Measurements from ENCODE around the gene PTPRG. TPM values are rescaled to one million over a fixed set of nuclear protein-coding genes. Genes with fewer than 3 reads are reported as not detected.

PTPRG gene
- total RNA-seq, 1 experiment from 2014 or later: 32.1 TPM

DNA sequence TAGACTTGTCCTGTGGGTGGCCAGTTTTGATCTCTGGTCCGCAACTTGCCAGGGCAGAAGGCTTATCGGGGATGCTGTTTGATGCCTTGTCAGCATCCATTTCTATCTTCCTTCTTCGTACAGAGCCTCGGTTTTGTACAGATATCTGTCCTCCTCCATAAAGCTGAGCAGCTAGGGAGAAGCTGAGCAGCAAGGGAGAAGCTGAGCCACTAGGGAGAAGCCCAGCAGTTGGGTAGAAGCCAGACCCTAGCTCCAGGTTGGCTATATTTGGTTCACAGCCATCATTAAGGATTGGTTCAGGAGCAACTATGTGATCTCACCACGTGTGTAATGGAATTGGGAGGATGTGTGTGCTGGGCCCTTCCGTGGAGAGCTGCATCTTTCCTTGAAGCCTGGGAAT is 46.7 kb downstream of the PTPRG start:
- DNase-seq (ENCODE audit: low read depth, low spot score): no peak
- peaks cover 0 to 6% of the 10 kb centered on the region in 2 experiments; a peak in 1 of 4 replicates for H3K4me1 ChIP-seq (ENCODE audit: control insufficient read depth in 1 of 2, insufficient read depth in 2 of 2, low read length in 2 of 2)
- H4K20me1 ChIP-seq (ENCODE audit: insufficient read depth): no peaks in the 10 kb centered on the region
- H3K79me2 ChIP-seq (ENCODE audit: insufficient read depth, low read length): no peaks in the 10 kb centered on the region; the same call in 1 of the 2 replicates
- RAD21 ChIA-PET (ENCODE audit: low non-redundant PET in 1 of 2, low total read pairs in 2 of 2, uncharacterized antibody in 2 of 2, unreplicated experiment in 2 of 2): no interaction called here
- no peaks in the 10 kb centered on the region for H3K36me3 ChIP-seq (ENCODE audit: control insufficient read depth in 1 of 2, insufficient read depth in 2 of 2, low read length in 2 of 2)
- no peaks in the 10 kb centered on the region for H3K9me2 ChIP-seq (ENCODE audit: insufficient read depth)
- POLR2A ChIA-PET: no interaction called here
- H3K27ac ChIP-seq (ENCODE audit: low read depth, low read length): no peak overlapping the region
- no peak overlapping the region for H3K9ac ChIP-seq (ENCODE audit: low read length)
- no peaks in the 10 kb centered on the region for H3K9me3 ChIP-seq (ENCODE audit: control insufficient read depth in 1 of 2, insufficient read depth in 1 of 2, low read depth in 1 of 2, low read length in 2 of 2)
- H3K4me3 ChIP-seq (replicated peaks in 1 of 2; ENCODE audit: low read depth in 1 of 2, low read length in 2 of 2): no peak overlapping the region
- intact Hi-C loops (cut with micrococcal nuclease): no loop called here
- BruUV-seq (replicated peaks): no TSS peak
- H3K27me3 ChIP-seq (ENCODE audit: insufficient read depth, low read length): no peaks in the 10 kb centered on the region
- no peak for ATAC-seq
- CTCF ChIA-PET: no interaction called here
- no peak overlapping the region for H3K4me2 ChIP-seq (ENCODE audit: low read length)
- TF ChIP-seq, protein P1, sequence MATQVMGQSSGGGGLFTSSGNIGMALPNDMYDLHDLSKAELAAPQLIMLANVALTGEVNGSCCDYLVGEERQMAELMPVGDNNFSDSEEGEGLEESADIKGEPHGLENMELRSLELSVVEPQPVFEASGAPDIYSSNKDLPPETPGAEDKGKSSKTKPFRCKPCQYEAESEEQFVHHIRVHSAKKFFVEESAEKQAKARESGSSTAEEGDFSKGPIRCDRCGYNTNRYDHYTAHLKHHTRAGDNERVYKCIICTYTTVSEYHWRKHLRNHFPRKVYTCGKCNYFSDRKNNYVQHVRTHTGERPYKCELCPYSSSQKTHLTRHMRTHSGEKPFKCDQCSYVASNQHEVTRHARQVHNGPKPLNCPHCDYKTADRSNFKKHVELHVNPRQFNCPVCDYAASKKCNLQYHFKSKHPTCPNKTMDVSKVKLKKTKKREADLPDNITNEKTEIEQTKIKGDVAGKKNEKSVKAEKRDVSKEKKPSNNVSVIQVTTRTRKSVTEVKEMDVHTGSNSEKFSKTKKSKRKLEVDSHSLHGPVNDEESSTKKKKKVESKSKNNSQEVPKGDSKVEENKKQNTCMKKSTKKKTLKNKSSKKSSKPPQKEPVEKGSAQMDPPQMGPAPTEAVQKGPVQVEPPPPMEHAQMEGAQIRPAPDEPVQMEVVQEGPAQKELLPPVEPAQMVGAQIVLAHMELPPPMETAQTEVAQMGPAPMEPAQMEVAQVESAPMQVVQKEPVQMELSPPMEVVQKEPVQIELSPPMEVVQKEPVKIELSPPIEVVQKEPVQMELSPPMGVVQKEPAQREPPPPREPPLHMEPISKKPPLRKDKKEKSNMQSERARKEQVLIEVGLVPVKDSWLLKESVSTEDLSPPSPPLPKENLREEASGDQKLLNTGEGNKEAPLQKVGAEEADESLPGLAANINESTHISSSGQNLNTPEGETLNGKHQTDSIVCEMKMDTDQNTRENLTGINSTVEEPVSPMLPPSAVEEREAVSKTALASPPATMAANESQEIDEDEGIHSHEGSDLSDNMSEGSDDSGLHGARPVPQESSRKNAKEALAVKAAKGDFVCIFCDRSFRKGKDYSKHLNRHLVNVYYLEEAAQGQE (IDR thresholded peaks at IDR 0.05; ENCODE audit: low read depth): no peak
- no peak for TF ChIP-seq RAD21 (IDR thresholded peaks at IDR 0.05; ENCODE audit: low read depth)
- TF ChIP-seq FOSL1 (IDR thresholded peaks at IDR 0.05; ENCODE audit: low read depth): no peak
- no peak for TF ChIP-seq YY1 (IDR thresholded peaks at IDR 0.05; ENCODE audit: extremely low read depth, insufficient replicate concordance, low read depth, low read length)
- TF ChIP-seq SP1 (IDR thresholded peaks at IDR 0.05; ENCODE audit: low read depth): no peak
- no peak for TF ChIP-seq TCF7L2 (IDR thresholded peaks at IDR 0.05; ENCODE audit: borderline replicate concordance, extremely low read depth, insufficient read depth, insufficient read length)
- no peak for TF ChIP-seq POLR2A (IDR thresholded peaks at IDR 0.05; ENCODE audit: borderline replicate concordance, extremely low read depth, insufficient read depth, insufficient read length)
- no peak for TF ChIP-seq CEBPB (IDR thresholded peaks at IDR 0.05; ENCODE audit: low read depth)
- no peak for TF ChIP-seq EZH2phosphoT487 (IDR thresholded peaks at IDR 0.05; ENCODE audit: borderline replicate concordance)
- no peak for TF ChIP-seq SRF (IDR thresholded peaks at IDR 0.05; ENCODE audit: low read depth)
- no peak for TF ChIP-seq POLR2AphosphoS5 (IDR thresholded peaks at IDR 0.05; ENCODE audit: low read depth, low read length)
- TF ChIP-seq CBX3 (IDR thresholded peaks at IDR 0.05; ENCODE audit: low read depth): no peak
- TF ChIP-seq JUND (IDR thresholded peaks at IDR 0.05): no peak
- TF ChIP-seq ZFX (IDR thresholded peaks at IDR 0.05): no peak
- TF ChIP-seq EGR1 (IDR thresholded peaks at IDR 0.05; ENCODE audit: low read depth): no peak
- TF ChIP-seq SIN3A (IDR thresholded peaks at IDR 0.05; ENCODE audit: low read depth): no peak
- TF ChIP-seq ELF1 (IDR thresholded peaks at IDR 0.05; ENCODE audit: borderline replicate concordance, low read depth): no peak
- TF ChIP-seq EZH2 (IDR thresholded peaks at IDR 0.05): no peak
- no peak for TF ChIP-seq ZNF274 (IDR thresholded peaks at IDR 0.05; ENCODE audit: low read depth, low read length)
- TF ChIP-seq, protein P2, sequence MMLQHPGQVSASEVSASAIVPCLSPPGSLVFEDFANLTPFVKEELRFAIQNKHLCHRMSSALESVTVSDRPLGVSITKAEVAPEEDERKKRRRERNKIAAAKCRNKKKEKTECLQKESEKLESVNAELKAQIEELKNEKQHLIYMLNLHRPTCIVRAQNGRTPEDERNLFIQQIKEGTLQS (IDR thresholded peaks at IDR 0.05): no peak
- no peak overlapping the region for H2AFZ ChIP-seq (ENCODE audit: low read depth, low read length, poor library complexity, severe bottlenecking)
